Stimulated activated CD4-positive, alpha-beta T cell treated with anti-CD3 and anti-CD28 coated beads, TNF-alpha, amount 100 ng/mL, for 24 hours (primary cell): ENCODE measurements around the gene GNA12.
"Not testable (repeated sequence)": the region's sequence is repeated elsewhere in the genome, so short reads cannot be mapped to it uniquely, and the experiment has no call there.

Experiments used
- DNase-seq, 3 experiments: peaks; one replicate each; pipeline ENCODE4 v3.0.0-alpha.2; 2020; ENCODE audit warnings: low read depth in 3 of 3

Gene GNA12

DNA sequence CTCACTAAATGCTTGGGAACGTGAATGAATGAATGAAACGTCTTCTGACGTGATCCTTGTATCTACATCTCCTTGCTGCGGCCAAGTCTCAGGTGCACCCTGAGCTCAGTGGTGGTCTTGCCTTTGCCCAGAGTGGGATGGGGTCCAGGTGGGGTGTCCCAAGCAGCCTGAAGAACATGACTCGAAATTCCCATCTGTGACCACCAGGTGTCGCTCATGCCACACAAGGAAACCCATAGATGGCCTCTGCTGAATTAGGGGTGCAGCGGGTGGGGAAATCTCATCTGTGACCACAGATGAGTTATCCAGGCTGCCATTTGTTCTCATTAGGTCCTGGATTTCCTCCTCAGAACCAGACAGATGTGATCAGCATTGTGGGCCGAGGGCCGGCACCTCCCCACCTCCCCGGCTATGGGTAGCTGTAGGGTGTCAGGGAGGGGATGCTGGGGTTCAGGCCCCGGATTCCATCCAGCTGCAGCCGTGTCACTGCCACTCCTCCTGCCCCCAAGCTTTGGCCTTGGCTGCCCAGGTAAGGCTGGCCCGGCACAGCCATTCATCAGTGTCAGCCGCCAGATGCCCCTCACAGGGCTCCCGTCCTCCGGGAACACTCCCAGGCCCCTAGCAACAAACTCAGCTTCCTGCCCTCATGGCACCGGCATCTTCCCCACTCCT lies 21.0 kb upstream of the GNA12 start:
- DNase-seq = peak; percentile 51 to 70 (median 65)

DNA sequence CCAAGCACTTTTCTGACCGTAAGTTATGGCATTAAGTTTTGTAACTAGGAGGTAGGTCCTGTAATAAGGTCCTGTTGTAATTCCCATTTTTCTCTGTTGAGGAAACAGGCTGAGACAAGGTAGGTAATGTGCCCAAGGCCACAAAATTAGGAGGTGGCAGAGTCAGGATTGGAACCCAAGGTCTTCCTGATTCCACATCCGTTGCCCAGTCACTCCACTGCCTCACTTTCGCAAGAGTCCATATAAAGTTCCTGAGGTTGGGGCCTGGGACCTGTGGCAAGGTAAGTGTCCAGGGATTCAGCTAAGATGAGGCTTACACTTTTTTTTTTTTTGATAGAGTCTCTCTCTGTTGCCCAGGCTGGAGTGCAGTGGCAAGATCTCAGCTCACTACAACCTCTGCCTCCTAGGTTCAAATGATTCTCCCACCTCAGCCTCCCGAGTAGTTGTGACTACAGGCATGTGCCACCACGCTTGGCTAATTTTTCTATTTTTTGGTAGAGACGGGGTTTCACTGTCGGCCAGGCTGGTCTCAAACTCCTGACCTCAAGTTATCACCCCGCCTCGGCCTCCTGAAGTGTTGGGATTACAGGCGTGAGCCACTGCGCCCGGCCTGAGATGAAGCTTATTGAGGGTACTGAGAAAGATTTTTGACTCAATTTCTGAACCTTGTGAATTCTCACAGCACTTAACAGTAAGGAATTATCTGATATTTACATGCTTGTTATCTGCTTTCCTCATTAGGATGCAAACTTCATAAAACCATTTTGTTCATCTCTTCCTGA lies 20.3 kb upstream of the GNA12 start:
- DNase-seq = no peak

- peak; percentile 37 to 72 (median 45) for DNase-seq
Measured at GRCh38 chr7:2863461-2864066, 19.5 kb upstream of the GNA12 start.

GRCh38 chr7:2862831-2863361 lies 18.8 kb upstream of the GNA12 start:
- no peak for DNase-seq

DNA sequence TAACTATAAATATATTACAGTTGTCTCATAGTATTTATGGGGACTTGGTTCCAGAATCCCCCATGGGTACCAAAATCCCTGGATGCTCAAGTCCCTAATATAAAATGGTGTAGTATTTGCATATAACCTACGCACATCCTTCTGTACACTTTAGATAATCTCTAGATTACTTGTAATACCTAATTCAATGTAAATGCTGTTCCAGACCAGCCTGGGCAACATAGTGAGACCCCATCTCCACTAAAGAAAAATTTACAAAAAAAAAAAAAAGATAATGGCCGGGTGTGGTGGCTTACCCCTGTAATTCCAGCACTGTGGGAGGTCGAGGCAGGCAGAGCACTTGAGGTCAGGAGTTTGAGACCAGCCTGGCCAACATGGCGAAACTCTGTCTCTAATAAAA lies 17.4 kb upstream of the GNA12 start:
- DNase-seq = no peak

- DNase-seq = no peak
Measured at GRCh38 chr7:2860627-2861133, 16.6 kb upstream of the GNA12 start.

DNA sequence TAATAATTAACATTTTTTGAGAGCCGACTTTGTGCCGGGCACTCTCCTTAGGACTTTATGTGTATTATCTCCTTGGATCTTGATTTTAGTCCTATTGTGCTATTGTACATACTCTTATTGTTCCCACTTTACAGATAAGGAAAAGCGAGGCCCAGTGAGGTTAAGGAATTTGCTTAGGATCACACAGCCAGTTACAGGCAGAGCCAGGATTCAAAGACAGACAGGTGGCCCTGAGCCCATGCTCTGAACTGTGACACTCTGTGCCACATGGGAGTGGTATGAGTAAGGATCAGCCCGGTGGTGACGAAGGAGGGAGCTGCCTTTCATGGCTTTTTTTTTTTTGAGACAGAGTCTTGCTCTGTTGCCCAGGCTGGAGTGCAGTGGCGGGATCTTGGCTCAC lies 15.8 kb upstream of the GNA12 start:
- DNase-seq = no peak

GRCh38 chr7:2858621-2859020 lies 14.5 kb upstream of the GNA12 start:
- no peak for DNase-seq

GRCh38 chr7:2856388-2857169 lies 12.5 kb upstream of the GNA12 start:
- DNase-seq = no peak

DNA sequence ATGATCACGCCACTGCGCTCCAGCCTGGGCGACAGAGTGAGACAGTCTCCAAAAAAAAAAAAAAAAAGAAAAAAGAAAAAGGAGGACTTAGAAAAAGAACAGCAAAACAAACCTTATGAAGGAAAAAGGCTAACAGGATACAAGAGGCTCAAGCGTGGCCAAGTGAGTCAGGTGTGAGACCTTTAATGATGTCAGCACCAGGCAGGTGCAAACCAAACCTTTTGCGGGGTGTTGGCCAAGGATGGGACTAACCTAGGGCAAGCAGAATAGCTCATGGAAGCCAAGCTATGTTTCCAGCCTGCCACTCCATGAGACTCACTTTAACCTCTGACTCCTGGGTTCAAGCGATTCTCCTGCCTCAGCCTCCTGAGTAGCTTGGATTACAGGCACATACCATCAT lies 11.3 kb upstream of the GNA12 start:
- DNase-seq = no peak

DNA sequence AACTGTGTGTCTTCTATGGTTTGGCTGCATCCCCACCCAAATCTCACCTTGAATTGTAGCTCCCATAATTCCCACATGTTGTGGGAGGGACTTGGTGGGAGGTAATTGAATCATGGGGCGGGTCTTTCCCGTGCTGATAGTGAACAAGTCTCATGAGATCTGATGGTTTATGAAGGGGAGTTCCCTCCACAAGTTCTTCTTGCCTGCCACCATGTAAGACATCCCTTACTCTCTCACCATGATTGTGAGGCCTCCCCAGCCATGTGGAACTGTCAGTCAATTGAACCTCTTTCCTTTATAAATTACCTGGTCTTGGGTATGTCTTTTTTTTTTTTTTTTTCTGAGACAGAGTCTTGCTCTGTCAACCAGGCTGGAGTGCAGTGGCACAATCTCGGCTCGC lies 9.4 kb upstream of the GNA12 start:
- DNase-seq = not testable (repeated sequence)

DNA sequence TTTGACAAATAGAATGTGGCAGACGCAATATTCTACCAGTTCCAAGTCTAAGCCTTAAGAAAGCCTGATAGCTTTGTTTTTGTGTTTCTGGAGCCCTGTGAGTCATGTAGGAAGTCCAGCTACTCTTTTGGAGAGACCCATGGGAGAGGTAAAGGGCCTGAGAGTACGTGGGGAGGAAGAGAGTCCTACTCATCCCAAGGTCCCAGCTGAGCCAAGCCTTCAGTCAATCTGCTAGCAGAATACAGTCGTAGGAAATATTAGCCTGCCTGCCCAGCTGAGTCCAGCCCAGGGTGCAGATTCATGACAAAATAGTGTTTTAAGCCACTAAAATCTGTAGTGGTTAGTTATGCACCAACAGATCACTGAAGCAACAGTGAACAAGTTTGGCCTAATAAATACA lies 9.0 kb upstream of the GNA12 start:
- no peak for DNase-seq

GRCh38 chr7:2851497-2851896 lies 7.4 kb upstream of the GNA12 start:
- no peak for DNase-seq

DNA sequence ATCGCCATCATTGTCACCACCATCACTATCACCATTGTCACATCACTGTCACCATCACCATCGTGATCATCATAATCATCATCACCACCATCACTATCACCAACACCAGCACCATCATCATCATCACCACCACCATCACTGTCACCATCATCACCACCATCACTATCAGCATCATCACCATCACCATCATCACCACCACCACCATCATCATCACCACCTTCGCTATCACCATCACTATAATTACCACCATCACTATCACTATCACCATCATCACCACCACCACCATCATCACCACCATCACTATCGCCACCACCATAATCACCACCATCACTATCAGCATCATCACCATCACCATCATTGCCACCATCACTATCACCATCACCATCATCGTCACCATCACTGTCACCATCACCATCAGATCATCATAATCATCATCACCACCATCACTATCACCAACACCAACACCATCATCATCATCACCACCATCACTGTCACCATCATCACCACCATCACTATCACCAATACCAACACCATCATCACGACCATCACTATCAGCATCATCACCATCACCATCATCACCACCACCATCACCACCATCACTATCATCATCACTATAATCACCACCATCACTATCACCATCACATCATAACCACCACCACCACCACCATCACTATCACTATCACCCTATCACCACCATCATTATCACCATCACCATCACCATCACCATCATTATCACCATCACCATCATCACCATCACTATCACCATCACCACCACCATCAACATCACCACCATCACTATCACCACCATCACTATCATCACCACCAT lies 6.0 kb upstream of the GNA12 start:
- no peak for DNase-seq

DNA sequence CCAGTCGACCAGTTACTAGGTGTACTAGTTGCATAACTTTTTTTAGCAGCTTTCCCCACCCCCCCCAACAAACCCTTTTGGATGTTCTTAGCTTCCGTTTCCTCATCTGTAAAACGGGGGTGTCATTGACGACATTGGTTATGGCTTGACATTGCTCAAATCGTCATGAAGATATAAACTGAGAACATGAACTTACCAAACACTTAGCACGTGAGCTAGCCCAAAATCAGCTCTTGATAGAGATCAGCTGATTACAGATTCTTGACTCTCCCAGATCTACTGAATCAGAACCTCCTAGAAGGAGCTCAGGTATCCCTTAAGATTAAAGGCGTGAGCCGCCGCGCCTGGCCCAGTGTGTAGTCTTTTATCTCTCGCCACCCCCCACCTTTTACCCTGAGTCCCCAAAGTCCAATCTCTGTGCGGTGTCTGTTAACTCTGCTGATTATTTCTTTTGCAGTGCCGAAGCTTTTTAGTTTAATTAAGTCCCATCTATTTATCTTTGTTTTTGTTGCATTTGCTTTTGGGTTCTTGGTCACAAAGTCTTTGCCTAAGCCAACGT lies 1.0 kb upstream of the GNA12 start:
- no peak for DNase-seq

GRCh38 chr7:2843711-2844152 lies 376 bp downstream of the GNA12 start:
- DNase-seq = peak in 1 of 3 experiments; percentile 32

DNA sequence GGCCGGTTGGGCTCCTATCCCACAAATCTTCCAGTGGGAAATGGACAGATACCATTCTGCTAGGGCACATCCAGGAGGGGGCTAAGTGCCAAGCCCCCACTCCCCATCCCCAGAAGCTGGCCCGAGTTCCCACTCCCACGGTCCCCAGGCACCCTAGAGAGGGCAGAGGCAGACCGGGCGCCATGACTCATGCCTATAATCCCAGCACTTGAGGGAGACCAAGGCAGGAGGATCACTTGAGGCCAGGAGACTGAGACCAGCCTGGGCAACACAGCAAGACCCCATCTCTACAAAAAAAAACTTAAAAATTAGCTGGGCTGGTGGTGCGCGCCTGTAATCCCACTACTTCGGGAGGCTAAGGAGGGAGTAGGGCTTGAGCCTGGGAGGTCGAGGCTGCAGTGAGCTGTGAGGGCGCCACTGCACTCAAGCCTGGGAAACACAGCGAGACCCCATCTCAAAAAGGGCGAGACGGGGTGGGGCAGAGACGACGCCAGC lies 870 bp downstream of the GNA12 start:
- DNase-seq = no peak

DNA sequence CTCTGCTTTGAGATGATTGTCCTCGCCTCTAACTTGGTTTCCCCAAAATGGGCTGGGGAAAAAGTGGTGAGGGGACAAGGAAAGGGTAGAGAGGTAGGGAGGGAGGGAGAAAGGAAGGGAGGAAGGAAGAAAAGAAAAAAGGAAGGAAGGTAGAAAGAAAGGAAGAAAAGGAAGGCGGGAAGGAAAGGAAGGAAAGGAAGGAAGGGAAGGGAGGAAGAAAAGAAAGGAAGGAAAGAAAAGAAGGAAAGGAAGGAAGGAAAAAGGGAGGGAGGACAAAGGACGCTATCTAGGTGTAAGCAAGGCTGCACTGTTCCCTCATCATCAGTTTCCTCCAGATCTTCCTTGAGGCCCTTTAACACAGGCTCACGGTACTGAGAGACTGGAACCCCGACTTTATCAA lies 2.2 kb downstream of the GNA12 start:
- no peak for DNase-seq

- no peak for DNase-seq
Measured at GRCh38 chr7:2840458-2840857, 3.6 kb downstream of the GNA12 start.

DNA sequence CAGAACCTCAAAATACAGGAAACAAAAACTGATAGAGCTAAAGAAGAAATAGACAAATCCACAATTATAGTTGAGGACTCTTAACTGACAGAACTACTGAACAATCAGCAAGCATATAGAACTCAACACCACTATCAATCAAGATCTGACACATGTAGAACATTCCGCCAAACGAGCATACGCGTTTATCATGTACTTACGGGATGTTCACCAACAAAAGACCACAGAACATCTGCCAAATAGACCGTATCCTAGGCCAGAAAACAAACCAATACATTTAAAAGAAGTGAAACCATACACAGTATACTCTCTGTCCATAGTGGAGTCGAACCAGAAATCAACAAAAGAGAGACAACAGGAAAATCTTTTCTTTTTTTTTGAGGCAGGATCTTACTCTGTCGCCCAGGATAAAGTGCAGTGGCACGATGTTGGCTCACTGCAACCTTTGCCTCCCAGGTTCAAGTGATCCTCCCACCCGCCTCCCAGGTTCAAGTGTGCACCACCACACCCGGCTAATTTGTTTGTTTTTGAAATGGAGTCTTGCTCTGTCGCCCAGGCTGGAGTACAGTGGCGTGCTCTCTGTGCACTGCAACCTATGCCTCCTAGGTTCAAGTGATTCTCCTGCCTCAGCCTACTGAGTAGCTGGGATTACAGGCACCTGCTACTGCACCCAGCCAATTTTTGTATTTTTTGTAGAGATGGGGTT lies 5.1 kb downstream of the GNA12 start:
- no peak for DNase-seq
